ENCODE results near the gene EPX. TPM values are rescaled to one million over a fixed set of nuclear protein-coding genes. Genes with fewer than 3 reads are reported as not detected.

The EPX gene
- polyA plus RNA-seq, 1 donor from 2014 or later = not detected

DNA sequence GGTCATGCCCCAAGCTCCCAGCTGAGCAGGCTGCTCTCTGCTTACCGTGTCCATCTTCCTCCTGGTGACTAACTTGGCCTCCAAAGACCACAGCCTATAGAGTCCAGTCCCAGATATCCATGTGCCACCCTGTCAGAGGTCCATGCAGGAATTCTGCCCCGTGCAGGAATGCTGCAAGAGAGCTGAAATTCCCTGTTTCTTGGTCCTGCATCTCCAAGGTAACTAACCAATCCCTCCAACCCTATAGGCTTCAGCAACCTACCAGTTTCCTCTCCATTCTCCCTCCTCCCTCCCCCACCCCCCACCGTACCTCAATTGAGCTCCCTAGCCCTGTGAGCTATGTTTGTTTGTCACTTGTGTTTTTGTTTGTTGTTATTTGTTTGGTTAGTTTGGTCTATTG is 36.2 kb downstream of the EPX start:
- no peak overlapping the region for H2AFZ ChIP-seq (ENCODE audit: low read depth, low read length)
- TF ChIP-seq EP300 (conservative IDR thresholded peaks at IDR 0.05; ENCODE audit: poor library complexity, severe bottlenecking) = no peak
- no peak for TF ChIP-seq EZH2 (IDR thresholded peaks at IDR 0.05; ENCODE audit: borderline replicate concordance, insufficient read depth, low read length, poor library complexity, severe bottlenecking)
- no peak for TF ChIP-seq POLR2AphosphoS5 (IDR thresholded peaks at IDR 0.05)
- TF ChIP-seq, protein P1, sequence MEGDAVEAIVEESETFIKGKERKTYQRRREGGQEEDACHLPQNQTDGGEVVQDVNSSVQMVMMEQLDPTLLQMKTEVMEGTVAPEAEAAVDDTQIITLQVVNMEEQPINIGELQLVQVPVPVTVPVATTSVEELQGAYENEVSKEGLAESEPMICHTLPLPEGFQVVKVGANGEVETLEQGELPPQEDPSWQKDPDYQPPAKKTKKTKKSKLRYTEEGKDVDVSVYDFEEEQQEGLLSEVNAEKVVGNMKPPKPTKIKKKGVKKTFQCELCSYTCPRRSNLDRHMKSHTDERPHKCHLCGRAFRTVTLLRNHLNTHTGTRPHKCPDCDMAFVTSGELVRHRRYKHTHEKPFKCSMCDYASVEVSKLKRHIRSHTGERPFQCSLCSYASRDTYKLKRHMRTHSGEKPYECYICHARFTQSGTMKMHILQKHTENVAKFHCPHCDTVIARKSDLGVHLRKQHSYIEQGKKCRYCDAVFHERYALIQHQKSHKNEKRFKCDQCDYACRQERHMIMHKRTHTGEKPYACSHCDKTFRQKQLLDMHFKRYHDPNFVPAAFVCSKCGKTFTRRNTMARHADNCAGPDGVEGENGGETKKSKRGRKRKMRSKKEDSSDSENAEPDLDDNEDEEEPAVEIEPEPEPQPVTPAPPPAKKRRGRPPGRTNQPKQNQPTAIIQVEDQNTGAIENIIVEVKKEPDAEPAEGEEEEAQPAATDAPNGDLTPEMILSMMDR (IDR thresholded peaks at IDR 0.05; ENCODE audit: poor library complexity, severe bottlenecking) = no peak
- TF ChIP-seq, protein P2, sequence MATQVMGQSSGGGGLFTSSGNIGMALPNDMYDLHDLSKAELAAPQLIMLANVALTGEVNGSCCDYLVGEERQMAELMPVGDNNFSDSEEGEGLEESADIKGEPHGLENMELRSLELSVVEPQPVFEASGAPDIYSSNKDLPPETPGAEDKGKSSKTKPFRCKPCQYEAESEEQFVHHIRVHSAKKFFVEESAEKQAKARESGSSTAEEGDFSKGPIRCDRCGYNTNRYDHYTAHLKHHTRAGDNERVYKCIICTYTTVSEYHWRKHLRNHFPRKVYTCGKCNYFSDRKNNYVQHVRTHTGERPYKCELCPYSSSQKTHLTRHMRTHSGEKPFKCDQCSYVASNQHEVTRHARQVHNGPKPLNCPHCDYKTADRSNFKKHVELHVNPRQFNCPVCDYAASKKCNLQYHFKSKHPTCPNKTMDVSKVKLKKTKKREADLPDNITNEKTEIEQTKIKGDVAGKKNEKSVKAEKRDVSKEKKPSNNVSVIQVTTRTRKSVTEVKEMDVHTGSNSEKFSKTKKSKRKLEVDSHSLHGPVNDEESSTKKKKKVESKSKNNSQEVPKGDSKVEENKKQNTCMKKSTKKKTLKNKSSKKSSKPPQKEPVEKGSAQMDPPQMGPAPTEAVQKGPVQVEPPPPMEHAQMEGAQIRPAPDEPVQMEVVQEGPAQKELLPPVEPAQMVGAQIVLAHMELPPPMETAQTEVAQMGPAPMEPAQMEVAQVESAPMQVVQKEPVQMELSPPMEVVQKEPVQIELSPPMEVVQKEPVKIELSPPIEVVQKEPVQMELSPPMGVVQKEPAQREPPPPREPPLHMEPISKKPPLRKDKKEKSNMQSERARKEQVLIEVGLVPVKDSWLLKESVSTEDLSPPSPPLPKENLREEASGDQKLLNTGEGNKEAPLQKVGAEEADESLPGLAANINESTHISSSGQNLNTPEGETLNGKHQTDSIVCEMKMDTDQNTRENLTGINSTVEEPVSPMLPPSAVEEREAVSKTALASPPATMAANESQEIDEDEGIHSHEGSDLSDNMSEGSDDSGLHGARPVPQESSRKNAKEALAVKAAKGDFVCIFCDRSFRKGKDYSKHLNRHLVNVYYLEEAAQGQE (IDR thresholded peaks at IDR 0.05; ENCODE audit: borderline replicate concordance) = no peak
- no peak for TF ChIP-seq RAD21 (conservative IDR thresholded peaks at IDR 0.05)
- TF ChIP-seq MXI1 (conservative IDR thresholded peaks at IDR 0.05; ENCODE audit: poor library complexity, severe bottlenecking) = no peak
- no peak for TF ChIP-seq TAF1 (IDR thresholded peaks at IDR 0.05; ENCODE audit: low read depth)
- no peak for TF ChIP-seq SMC3 (conservative IDR thresholded peaks at IDR 0.05; ENCODE audit: poor library complexity)

DNA sequence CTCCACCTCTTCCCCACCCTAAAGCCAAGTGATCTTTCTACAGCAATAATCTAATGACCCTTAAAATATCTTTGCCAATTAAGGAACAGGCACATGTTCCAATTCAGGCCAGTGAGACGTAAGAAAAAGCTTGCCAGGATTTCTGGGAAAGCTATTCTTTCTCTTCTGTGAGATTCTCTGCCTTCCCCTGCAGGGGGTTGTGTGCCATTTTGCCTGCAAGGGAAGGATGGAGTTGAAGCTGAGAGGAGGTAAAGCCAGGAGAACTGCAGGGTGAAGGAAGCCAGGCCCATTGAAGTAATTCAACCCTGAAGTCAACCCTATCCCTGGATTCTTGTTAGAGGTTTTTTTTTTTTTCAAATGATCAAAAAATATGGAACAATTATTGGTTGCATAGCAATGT is 36.9 kb downstream of the EPX start:
- Histone ChIP-seq H3K9ac (ENCODE audit: low read length) (no peak overlapping the region), H3K27me3 (ENCODE audit: insufficient read depth, low read depth, low read length) (no peaks in the 10 kb centered on the region), H3K4me3 (ENCODE audit: low read length) (no peak overlapping the region), H3K36me3 (ENCODE audit: insufficient read depth, low read length) (no peaks in the 10 kb centered on the region), H3F3A (ENCODE audit: insufficient read depth, low read length, poor library complexity, severe bottlenecking) (no peaks in the 10 kb centered on the region), H3K4me2 (ENCODE audit: low read length) (no peak overlapping the region), H3K79me2 (replicated peaks; ENCODE audit: insufficient read depth, low read length) (no peaks in the 10 kb centered on the region), H3K27ac (ENCODE audit: low read length) (no peak overlapping the region), H3K9me3 (ENCODE audit: low read length) (no peaks in the 10 kb centered on the region), H2AFZ (ENCODE audit: low read depth, low read length) (no peak overlapping the region), H4K20me1 (ENCODE audit: insufficient read depth) (no peaks in the 10 kb centered on the region), H3K9me2 (ENCODE audit: insufficient read depth, low read length) (no peaks in the 10 kb centered on the region)
- TF ChIP-seq, protein P1 (IDR thresholded peaks at IDR 0.05; ENCODE audit: poor library complexity, severe bottlenecking) = no peak
- TF ChIP-seq SMC3 (conservative IDR thresholded peaks at IDR 0.05; ENCODE audit: poor library complexity) (no peak), TAF1 (IDR thresholded peaks at IDR 0.05; ENCODE audit: low read depth) (no peak), POLR2AphosphoS5 (IDR thresholded peaks at IDR 0.05) (no peak), MXI1 (conservative IDR thresholded peaks at IDR 0.05; ENCODE audit: poor library complexity, severe bottlenecking) (no peak), EP300 (conservative IDR thresholded peaks at IDR 0.05; ENCODE audit: poor library complexity, severe bottlenecking) (no peak), EZH2 (IDR thresholded peaks at IDR 0.05; ENCODE audit: borderline replicate concordance, insufficient read depth, low read length, poor library complexity, severe bottlenecking) (no peak), RAD21 (conservative IDR thresholded peaks at IDR 0.05) (no peak)
- TF ChIP-seq, protein P2 (IDR thresholded peaks at IDR 0.05; ENCODE audit: borderline replicate concordance) = no peak

More for the DNA sequence above, 36.2 kb downstream of the EPX start:
- H3K79me2 ChIP-seq (replicated peaks; ENCODE audit: insufficient read depth, low read length) = no peaks in the 10 kb centered on the region
- H3K27me3 ChIP-seq (ENCODE audit: insufficient read depth, low read depth, low read length) = no peaks in the 10 kb centered on the region
- H3K4me3 ChIP-seq (ENCODE audit: low read length) = no peak overlapping the region
- no peak overlapping the region for H3K4me2 ChIP-seq (ENCODE audit: low read length)
- no peak overlapping the region for H3K27ac ChIP-seq (ENCODE audit: low read length)
- H3K9me2 ChIP-seq (ENCODE audit: insufficient read depth, low read length) = no peaks in the 10 kb centered on the region
- no peaks in the 10 kb centered on the region for H3F3A ChIP-seq (ENCODE audit: insufficient read depth, low read length, poor library complexity, severe bottlenecking)
- no peaks in the 10 kb centered on the region for H3K9me3 ChIP-seq (ENCODE audit: low read length)
- no peak overlapping the region for H3K9ac ChIP-seq (ENCODE audit: low read length)
- no peaks in the 10 kb centered on the region for H3K36me3 ChIP-seq (ENCODE audit: insufficient read depth, low read length)
- no peaks in the 10 kb centered on the region for H4K20me1 ChIP-seq (ENCODE audit: insufficient read depth)

Measured in neural cell (in vitro differentiated cells).